Left renal cortex interstitium (tissue), 4 donors: ENCODE measurements around the gene SF3A1. TPM values are rescaled to one million over a fixed set of nuclear protein-coding genes. Genes with fewer than 3 reads are reported as not detected.

Experiments
- DNase-seq, 4 donors: peaks; one replicate each; pipeline ENCODE4 v3.0.0-alpha.2; 2013; ENCODE audit warnings: low read depth in 4 of 4, low spot score in 2 of 4, missing footprints in 1 of 4
- polyA plus RNA-seq, 4 donors: library from polyadenylated mRNA; unstranded; fragments of 120-200 nt; gene quantifications; one replicate each; pipeline ENCODE4 v1.2.1, GENCODE V29; 2013; ENCODE audit not compliant: insufficient read length in 4 of 4

Gene SF3A1
- polyA plus RNA-seq, 4 donors = 129 to 168 (median 150) TPM

GRCh38 chr22:30326706-30327362 lies 29.9 kb downstream of the SF3A1 start, which contains the start of gene TBC1D10A:
TBC1D10A (minus strand) TSS chr22:30326941; CDS start chr22:30326881, 60 bp downstream.
- DNase-seq = peak in 3 of 4 donors; percentile 74 to 81 (median 81)

GRCh38 chr22:30326255-30326705 lies 30.4 kb downstream of the SF3A1 start:
- DNase-seq = no peak

- DNase-seq = no peak
Observed at GRCh38 chr22:30325724-30326254, 30.9 kb downstream of the SF3A1 start.

GRCh38 chr22:30325065-30325720 lies 31.5 kb downstream of the SF3A1 start:
- no peak for DNase-seq

- no peak for DNase-seq
Observed at GRCh38 chr22:30324014-30324730, 32.5 kb downstream of the SF3A1 start.

- no peak for DNase-seq
Observed at GRCh38 chr22:30323246-30323645, 33.4 kb downstream of the SF3A1 start.

- DNase-seq = no peak
Observed at GRCh38 chr22:30321461-30321860, 35.2 kb downstream of the SF3A1 start.

GRCh38 chr22:30320021-30320556 lies 36.6 kb downstream of the SF3A1 start:
- DNase-seq = no peak

GRCh38 chr22:30318799-30319419 lies 37.8 kb downstream of the SF3A1 start:
- DNase-seq = no peak

GRCh38 chr22:30317778-30318177 lies 38.9 kb downstream of the SF3A1 start:
- no peak for DNase-seq

- no peak for DNase-seq
Observed at GRCh38 chr22:30315962-30316576, 40.6 kb downstream of the SF3A1 start.

GRCh38 chr22:30314915-30315314 lies 41.8 kb downstream of the SF3A1 start:
- DNase-seq = no peak

GRCh38 chr22:30313527-30314363 lies 42.9 kb downstream of the SF3A1 start:
- no peak for DNase-seq

- DNase-seq = no peak
Observed at GRCh38 chr22:30312053-30312452, 44.6 kb downstream of the SF3A1 start.

- DNase-seq = no peak
Observed at GRCh38 chr22:30310881-30311771, 45.6 kb downstream of the SF3A1 start.

- DNase-seq = no peak
Observed at GRCh38 chr22:30309951-30310741, 46.5 kb downstream of the SF3A1 start.

- DNase-seq = no peak
Observed at GRCh38 chr22:30308518-30309230, 48.0 kb downstream of the SF3A1 start.
